Measurements from ENCODE around the gene SLC25A47.
"Not testable (repeated sequence)": the region's sequence is repeated elsewhere in the genome, so short reads cannot be mapped to it uniquely, and the experiment has no call there.

The SLC25A47 gene

GRCh38 chr14:100289916-100290606, 33.1 kb upstream of the SLC25A47 start:
- DNase-seq (ENCODE audit: low spot score) = no peak

GRCh38 chr14:100290607-100291304, 32.4 kb upstream of the SLC25A47 start:
- DNase-seq (ENCODE audit: low spot score) = no peak

DNA sequence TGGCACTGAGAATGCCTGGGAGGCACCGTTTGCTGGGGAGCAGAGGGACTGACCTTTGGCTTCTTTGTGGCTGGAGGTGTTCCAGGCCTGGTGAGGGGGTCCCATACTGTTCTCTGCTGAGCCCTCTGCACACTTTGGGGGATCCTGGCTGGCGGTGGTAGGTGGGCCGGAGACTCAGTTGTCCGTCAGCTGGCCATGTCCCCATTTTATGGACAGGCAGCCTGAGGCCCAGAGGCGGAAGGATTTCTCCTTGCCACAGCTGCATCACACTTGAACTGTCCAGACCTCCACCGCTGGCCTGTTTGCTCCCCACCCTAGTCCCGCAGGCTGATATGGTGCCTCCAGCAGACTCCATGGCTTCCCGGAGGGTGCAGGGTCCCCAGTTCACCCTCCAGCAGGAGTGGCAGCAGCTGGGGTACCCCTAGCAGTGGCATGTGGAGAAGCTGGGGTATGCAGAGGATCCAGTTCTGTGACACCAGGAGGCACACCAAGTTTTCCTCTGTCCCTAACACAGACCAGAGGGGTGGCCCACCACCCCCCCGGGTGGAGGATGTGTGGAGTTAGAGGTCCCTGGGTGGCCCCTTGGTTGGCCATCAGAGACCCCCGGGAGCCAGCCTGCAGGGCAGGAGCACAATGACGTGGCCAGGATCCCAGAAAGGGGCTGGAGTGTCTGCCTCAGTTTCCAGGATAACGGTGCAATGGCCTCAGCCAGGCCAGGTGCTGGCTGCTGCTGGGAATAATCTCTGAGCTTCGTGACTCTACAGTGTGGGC, 31.6 kb upstream of the SLC25A47 start:
- DNase-seq (ENCODE audit: low spot score) = no peak

GRCh38 chr14:100292301-100292775, 30.8 kb upstream of the SLC25A47 start:
- DNase-seq (ENCODE audit: low spot score) = no peak

GRCh38 chr14:100292776-100293461, 30.2 kb upstream of the SLC25A47 start:
- no peak for DNase-seq (ENCODE audit: low spot score)

- DNase-seq (ENCODE audit: low spot score) = no peak
These were observed 29.5 kb upstream of the SLC25A47 start for GRCh38 chr14:100293497-100294212.

- DNase-seq (ENCODE audit: low spot score) = no peak
These were observed 28.8 kb upstream of the SLC25A47 start for GRCh38 chr14:100294213-100294962.

DNA sequence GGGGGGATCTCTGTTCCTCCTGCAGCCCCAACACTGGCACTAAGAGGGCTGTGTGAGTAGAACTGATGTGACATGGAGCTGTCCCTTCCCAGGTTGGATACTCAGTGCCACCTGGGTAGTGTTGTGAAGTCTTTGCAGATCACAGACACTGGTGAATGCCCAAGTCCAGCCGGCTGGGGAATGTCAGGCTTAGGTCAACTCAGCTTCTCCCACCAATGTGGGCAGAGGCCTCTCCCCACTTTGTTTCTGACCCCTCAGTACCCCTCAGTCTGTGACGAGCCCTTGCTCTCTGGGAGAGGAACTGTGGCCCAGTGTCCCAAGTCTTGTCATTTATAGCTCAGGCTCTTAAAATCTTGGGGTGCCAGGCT, 28.2 kb upstream of the SLC25A47 start:
- no peak for DNase-seq (ENCODE audit: low spot score)

GRCh38 chr14:100295376-100296105, 27.6 kb upstream of the SLC25A47 start:
- no peak for DNase-seq (ENCODE audit: low spot score)

DNA sequence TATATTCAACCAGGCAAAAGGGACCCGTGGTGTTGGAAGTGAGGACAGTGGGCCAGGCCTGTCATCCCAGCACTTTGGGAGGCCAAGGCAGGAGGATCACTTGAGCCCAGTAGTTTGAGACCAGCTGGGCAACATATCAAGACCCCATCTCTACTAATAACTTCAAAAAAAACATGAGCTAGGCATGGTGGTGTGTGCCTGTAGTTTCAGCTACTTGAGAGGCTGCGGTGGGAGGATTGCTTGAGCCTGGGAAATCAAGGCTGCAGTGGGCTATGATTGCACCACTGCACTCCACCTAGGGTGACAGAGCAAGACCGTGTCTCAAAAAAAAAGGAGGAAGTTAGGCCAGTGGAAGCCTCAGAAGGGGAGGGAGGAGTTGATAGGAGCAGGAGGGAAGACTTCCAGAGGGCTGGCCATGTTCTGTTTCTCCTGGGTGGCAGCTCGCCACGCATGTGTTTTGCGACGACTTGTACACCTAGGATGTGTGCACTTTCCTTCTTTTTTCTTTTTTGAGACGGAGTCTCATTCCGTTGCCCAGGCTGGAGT, 27.0 kb upstream of the SLC25A47 start:
- no peak for DNase-seq (ENCODE audit: low spot score)

DNA sequence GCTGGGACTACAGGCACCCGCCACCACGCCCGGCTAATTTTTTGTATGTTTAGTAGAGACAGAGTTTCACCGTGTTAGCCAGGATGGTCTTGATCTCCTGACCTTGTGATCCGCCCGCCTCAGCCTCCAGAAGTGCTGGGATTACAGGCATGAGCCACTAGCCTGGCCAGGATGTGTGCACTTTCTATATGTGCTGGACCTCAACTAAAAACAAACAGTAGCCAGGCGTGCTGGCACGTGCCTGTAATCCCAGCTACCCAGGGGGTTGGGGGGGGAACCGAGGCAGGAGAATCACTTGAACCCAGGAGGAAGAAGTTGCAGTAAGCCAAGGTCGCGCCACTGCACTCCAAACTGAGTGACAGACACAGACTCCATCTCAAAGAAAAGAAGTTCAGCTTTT, 26.4 kb upstream of the SLC25A47 start:
- not testable (repeated sequence) for DNase-seq (ENCODE audit: low spot score)

- DNase-seq (ENCODE audit: low spot score) = no peak
These were observed 25.5 kb upstream of the SLC25A47 start for GRCh38 chr14:100297320-100298300.

DNA sequence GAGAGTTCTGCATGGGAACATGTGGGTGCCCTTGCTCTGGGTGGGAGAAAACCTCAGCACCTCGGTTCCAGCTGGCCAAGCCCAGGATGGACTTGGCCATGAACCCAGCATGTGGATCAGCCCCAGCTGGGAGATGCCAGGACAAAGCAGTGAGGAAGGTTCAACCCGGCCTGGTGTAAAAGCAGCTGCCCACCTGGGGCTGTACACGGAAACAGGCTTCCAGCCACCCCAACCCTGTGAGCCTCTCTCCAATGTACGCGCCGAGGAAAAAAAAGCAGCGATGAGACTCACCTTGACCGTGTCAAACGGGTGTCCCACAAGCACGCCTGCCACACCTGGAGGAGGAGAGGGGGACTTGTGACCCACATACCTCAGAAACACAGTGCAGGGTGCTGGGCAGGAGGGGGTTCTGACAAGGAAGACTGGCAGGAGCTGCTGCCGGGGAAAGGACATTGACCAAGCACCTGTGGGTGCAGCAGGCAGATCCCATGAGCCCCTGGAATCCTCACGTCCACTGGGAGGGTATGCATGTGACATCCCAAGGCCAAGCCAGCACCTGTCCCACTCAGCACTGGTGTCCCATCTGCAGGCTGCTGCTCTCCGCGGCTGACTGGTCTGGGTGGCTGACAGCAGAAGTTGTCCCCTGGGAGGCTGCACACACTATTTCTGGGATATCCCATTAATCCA, 24.4 kb upstream of the SLC25A47 start:
- DNase-seq (ENCODE audit: low spot score) = no peak

- DNase-seq (ENCODE audit: low spot score) = no peak
These were observed 23.9 kb upstream of the SLC25A47 start for GRCh38 chr14:100299238-100299560.

DNA sequence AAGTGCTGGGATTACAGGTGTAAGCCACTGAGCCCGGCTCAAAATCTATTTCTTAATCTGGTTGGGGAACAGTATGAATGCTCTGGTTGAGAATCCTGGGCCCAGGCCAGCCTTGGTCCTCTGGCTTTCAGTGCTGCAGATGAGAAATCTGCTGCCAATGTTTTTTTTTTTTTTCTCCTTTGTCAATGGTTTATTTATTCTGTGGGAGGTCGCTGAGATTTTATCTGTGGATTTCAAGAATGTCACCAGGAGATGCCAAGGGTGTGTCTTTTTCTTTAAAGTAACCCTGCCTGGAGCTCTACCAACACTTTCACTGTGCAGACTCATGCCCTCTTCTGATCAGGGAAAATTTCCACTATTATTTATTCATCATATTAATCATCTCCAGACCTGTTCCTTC, 20.5 kb upstream of the SLC25A47 start:
- no peak for DNase-seq (ENCODE audit: low spot score)

GRCh38 chr14:100303179-100303578, 20.0 kb upstream of the SLC25A47 start:
- DNase-seq (ENCODE audit: low spot score) = no peak

DNA sequence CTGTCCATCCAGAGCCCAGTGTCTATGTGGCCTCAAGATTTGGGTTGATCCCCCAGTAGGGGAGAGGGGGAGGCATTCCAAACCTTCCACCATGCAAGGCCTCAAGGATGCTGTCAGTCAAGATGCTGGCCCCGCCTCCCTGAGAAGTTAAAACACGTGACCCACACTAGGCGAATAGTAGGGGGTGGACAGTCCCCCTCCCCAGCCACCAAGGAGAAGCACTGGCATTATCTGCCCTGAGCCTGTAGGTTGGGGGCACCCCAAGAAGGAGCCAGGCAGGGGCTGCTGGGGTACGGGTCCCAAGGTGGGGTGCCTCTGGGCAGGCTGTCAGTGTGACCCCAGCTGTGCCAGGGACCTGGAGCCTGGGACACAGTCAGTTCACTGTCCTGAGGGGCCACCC, 19.2 kb upstream of the SLC25A47 start:
- DNase-seq (ENCODE audit: low spot score) = no peak

DNA sequence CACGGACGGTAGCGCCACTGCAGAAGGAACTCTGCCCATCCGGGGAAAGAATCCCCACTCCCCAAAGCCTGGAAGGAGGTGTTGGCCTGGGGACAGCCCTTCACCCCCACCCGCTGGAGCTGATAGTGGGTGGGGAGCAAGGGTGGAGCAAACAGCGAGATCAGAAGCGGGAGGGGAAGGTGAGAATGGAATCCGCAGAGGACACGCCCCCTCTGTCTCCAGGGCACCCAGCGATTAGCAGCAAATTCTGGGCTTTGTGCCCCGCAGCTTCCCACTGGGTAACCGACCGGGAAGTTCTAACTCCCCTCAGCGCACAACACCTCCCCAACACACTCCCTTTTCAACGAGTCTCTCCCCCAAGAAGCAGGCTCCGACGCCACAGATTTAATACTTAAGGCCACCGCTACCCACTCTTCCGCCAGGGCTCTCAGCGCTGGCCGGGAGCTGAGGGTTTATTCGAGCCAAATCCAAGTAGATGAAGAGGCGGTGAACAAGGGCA, 18.3 kb upstream of the SLC25A47 start:
- no peak for DNase-seq (ENCODE audit: low spot score)

All from SK-N-DZ (cell line).